Right forelimb (tissue), 1 donor: ENCODE results near the gene ZNF74.
"Not testable (repeated sequence)": the region's sequence is repeated elsewhere in the genome, so short reads cannot be mapped to it uniquely, and the experiment has no call there.

Experiments
- DNase-seq: peaks from one replicate; pipeline ENCODE4 v3.0.0-alpha.2; 2018

Gene ZNF74

DNA sequence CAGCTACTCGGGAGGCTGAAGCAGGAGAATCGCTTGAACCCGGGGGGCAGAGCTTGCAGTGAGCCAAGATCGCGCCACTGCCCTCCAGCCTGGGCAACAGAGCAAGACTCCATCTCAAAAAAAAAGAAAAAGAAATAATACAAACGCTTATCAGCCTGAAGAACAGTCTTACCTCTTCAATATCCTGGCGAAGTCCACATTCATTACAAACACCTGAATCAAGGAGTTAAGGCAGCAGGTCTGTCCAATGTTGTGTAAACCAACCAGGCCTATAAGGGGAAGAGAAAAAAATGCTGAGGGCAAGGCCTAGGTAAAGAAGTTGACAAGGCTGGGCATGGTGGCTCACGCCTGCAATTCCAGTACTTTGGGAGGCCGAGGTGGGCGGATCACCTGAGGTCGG lies 17.0 kb upstream of the ZNF74 start:
- DNase-seq: not testable (repeated sequence)

DNA sequence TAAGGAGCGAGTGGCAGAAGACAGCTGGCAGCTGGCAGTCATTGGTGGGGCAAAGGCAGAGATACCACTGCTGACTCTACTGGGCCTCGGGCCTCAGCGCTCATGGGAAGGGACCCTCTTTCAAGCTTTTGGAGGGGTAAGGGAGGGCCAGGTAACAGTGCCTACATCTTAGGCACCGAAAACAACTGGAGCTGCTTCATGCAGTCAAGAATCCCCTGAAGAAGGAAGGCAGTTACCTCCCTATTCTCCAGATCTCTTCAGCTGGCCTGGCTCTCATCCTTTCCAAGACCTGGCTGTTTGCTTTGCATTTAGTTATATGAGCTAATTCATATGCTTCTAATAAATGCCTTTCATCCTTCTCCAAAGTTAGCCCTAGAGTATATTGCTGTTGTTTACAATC lies 15.8 kb upstream of the ZNF74 start:
- DNase-seq: no peak

DNA sequence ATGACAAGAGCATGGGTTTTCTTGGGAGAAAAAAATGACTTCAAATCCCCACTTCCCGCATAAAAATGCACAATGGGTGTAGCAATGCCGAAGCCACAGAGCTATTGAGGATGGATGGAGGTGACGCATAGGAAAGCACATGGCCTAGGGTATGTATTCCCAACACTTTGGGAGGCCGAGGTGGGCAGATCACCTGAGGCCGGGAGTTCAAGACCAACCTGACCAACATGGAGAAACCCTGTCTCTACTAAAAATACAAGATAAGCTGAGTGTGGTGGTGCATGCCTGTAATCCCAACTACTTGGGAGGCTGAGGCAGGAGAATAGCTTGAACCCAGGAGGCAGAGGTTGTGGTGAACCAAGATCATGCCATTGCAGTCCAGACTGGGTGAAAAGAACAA lies 15.3 kb upstream of the ZNF74 start:
- DNase-seq: not testable (repeated sequence)

GRCh38 chr22:20380486-20380885 lies 13.5 kb upstream of the ZNF74 start:
- no peak for DNase-seq

DNA sequence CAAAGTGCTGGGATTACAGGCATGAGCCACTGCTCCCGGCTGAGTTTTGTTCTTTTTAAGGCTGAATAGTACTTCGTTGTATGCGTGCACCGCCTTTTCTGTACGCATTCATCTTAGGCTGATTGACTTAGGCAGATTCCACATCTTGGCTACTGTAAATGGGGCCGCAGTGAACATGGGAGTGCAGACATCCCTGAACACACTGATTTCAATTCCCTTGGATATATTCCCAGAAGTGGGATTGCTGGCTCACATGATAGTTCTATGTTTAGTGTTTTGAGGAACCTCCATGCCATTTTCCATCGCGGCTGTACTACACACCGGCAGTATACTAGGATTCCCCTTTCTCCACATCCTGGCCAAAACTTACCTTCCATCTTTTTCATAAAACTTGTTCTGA lies 10.4 kb upstream of the ZNF74 start:
- DNase-seq: no peak

GRCh38 chr22:20384171-20384570 lies 9.8 kb upstream of the ZNF74 start:
- DNase-seq: no peak

GRCh38 chr22:20384865-20385264 lies 9.1 kb upstream of the ZNF74 start:
- no peak for DNase-seq

- no peak for DNase-seq
Measured at GRCh38 chr22:20386336-20386735, 7.6 kb upstream of the ZNF74 start.

GRCh38 chr22:20386972-20387371 lies 7.0 kb upstream of the ZNF74 start:
- no peak for DNase-seq

GRCh38 chr22:20388200-20388599 lies 5.8 kb upstream of the ZNF74 start:
- DNase-seq: no peak

- no peak for DNase-seq
Measured at GRCh38 chr22:20389288-20389687, 4.7 kb upstream of the ZNF74 start.

DNA sequence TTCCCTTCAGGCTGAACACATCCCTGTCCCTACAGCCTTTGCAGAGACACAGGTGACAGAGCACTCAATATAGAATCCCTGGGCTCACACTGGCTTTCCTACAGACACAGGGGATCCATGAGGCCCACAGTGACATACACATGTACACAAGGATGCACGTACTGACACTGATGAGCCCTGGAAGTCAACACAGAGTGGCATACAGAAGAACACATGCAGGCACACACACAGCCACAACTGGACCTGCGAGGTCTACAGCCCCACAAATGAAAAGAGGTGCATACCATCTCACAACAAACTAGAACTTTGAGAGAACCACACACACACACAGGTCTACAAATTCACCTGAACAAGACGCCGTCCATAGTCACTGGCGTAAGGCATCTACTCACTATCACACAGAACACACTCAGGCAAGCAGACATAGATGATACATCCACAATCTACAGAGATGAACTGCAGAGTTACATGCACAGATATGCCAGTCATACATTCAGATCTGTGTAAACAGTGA lies 3.5 kb upstream of the ZNF74 start:
- no peak for DNase-seq

- DNase-seq: no peak
Measured at GRCh38 chr22:20391222-20391621, 2.7 kb upstream of the ZNF74 start.

DNA sequence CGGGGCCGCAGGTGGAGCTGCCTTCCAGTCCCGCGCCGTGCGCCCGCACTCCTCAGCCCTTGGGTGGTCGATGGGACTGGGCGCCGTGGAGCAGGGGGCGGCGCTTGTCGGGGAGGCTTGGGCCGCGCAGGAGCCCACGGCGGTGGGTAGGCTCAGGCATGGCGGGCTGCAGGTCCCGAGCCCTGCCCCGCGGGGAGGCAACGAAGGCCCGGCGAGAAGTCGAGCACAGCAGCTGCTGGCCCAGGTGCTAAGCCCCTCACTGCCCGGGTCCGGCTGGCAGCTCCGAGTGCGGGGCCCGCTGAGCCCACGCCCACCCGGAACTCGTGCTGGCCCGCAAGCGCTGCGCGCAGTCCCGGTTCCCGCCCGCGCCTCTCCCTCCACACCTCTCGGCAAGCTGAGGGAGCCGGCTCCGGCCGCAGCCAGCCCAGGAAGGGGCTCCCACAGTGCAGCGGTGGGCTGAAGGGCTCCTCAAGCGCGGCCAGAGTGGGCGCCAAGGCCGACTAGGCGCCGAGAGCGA lies 1.5 kb upstream of the ZNF74 start:
- DNase-seq: not testable (repeated sequence)

DNA sequence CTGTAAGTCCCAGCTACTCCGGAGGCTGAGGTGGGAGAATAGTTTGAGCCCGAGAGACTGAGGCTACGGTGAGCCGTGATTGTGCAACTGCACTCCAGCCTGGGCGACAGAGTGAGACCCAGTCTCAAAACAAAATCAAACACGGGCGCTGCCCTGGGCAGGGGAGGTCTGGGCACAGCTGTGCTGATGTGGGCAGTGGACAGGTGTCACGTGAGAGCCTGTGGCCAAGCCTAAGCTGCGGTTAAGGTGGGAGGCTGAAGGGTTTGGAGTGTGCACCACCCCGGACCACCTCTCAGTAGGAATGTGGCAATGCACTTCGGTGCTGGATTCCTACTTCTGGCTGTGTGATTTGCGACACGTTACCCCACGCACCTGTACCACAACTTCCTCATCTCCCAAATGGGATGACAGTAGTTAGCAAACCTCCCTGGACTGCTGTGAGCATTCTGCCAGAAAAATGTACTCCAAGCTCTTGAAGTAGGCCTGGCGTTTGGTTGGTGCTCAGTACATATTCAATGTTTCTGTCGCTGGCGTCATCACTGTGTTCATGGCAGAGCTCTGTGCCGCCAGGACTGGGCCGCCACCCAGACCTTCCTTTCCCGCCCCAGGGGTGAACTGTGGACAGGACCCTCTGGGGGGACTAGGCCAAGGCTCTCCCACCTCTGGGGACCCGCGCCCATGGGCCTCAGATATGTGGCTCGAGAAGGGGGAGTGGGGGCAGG lies 807 bp upstream of the ZNF74 start:
- no peak for DNase-seq

- no peak for DNase-seq
Measured at GRCh38 chr22:20395181-20395906, 1.4 kb downstream of the ZNF74 start.

GRCh38 chr22:20395907-20396287 lies 1.9 kb downstream of the ZNF74 start:
- no peak for DNase-seq

- DNase-seq: no peak
Measured at GRCh38 chr22:20396639-20397038, 2.7 kb downstream of the ZNF74 start.

DNA sequence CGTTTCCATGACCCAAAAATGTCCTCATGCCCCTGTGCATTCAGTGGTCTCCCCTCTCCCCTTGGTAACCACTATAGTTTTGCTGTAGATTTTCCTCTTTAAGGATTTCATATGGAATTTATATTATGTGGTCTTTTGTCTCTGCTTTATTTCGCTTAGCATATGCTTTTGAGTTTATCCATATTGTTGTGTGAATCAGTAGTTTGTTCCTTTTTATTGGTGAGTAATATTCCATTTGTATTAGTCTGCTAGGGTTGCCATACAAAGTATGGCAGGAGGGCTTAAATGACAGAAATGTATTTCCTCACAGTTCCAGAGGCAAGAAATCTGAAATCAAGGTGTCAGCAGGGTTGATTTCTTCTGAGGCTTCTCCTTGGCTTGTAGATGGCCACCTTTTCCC lies 3.5 kb downstream of the ZNF74 start:
- DNase-seq: no peak

- no peak for DNase-seq
Measured at GRCh38 chr22:20398420-20398819, 4.5 kb downstream of the ZNF74 start.

- no peak for DNase-seq
Measured at GRCh38 chr22:20399866-20400605, 6.1 kb downstream of the ZNF74 start.

DNA sequence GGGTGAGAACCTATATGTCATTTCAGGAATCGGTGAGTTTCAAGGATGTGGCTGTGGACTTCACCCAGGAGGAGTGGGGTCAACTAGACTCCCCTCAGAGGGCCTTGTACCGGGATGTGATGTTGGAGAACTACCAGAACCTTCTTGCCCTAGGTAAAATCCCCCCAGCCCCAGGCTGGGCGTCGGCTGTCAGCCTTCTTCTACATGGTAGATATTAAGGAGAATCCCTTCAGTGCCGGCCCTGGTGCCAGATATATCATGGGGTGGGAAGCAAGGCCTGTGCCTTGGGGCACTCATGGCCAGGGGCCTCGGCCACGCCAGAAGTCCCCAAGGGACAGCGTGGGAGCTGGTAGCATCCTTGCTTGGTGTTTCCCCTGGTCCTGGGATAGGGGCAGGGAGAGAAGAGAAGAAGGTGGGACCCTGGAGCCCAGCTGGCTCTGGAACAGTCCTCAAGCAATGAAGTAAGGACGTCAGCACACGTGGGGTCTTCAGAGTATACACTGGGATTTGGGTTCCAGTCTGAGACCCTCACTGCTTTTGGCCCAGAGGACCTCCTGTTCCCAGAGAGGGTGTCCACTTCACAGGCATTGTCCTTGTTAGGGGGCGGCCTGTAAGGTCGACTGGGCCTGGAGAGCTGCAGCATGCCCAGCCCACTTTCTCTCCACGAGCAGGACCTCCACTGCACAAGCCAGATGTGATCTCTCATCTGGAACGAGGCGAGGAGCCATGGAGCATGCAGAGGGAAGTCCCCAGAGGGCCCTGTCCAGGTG lies 6.8 kb downstream of the ZNF74 start:
- no peak for DNase-seq
